GM23338 (cell line): Measurements from ENCODE around the gene TNFAIP8L3. TPM values are rescaled to one million over a fixed set of nuclear protein-coding genes. Genes with fewer than 3 reads are reported as not detected.

Experiments
- ATAC-seq: fragments of 200-7000 bp; cut with Tn5 transposase; 3 replicates; pipeline ENCODE4 v1.9.1; 2020
- DNase-seq: peaks from one replicate; pipeline ENCODE4 v3.0.0-alpha.2; 2015; ENCODE audit warnings: low spot score
- H2AFZ ChIP-seq: fragments of 200-600 bp; sonication (generic); 2 replicates; pipeline ENCODE4 v1.8.0; 2016; ENCODE audit warnings: antibody characterized with exemption, mild to moderate bottlenecking, moderate library complexity
- H3F3A ChIP-seq: fragments of 200-600 bp; sonication (generic); replicated peaks from 2 replicates; pipeline ENCODE4 v1.8.0; 2017; ENCODE audit warnings: antibody characterized with exemption, mixed run types, low read depth
- H3K27ac ChIP-seq: fragments of 200-600 bp; sonication (generic); 2 replicates; pipeline ENCODE4 v1.6.1; 2016; ENCODE audit warnings: low read depth
- H3K27me3 ChIP-seq: fragments of 200-600 bp; sonication (generic); 2 replicates; pipeline ENCODE4 v1.8.0; 2016; ENCODE audit warnings: mild to moderate bottlenecking, mixed run types, moderate library complexity; ENCODE audit not compliant: insufficient read depth
- H3K36me3 ChIP-seq: fragments of 200-600 bp; sonication (generic); 2 replicates; pipeline ENCODE4 v1.8.0; 2016; ENCODE audit warnings: mild to moderate bottlenecking; ENCODE audit not compliant: insufficient read depth
- H3K4me1 ChIP-seq: fragments of 200-600 bp; sonication (generic); 2 replicates; pipeline ENCODE4 v1.8.0; 2016; ENCODE audit warnings: mild to moderate bottlenecking, moderate library complexity; ENCODE audit not compliant: insufficient read depth
- H3K4me2 ChIP-seq: fragments of 200-600 bp; sonication (generic); 2 replicates; pipeline ENCODE4 v1.7.1; 2017; ENCODE audit warnings: mixed run types
- H3K4me3 ChIP-seq: fragments of 200-600 bp; sonication (generic); 2 replicates; pipeline ENCODE4 v1.6.1; 2016; ENCODE audit warnings: mixed run types
- H3K79me2 ChIP-seq: fragments of 200-600 bp; sonication (generic); replicated peaks from 2 replicates; pipeline ENCODE4 v1.8.0; 2017; ENCODE audit warnings: mild to moderate bottlenecking; ENCODE audit not compliant: insufficient read depth
- H3K9me2 ChIP-seq: fragments of 200-600 bp; sonication (generic); 2 replicates; pipeline ENCODE4 v1.8.0; 2017; ENCODE audit not compliant: insufficient read depth
- H4K20me1 ChIP-seq: fragments of 200-600 bp; sonication (generic); replicated peaks from 2 replicates; pipeline ENCODE4 v1.8.0; 2017; ENCODE audit warnings: mild to moderate bottlenecking; ENCODE audit not compliant: insufficient read depth
- H3K27ac Mint-ChIP-seq: 2 replicates; pipeline ENCODE4 v1.8.0; 2020; ENCODE audit warnings: inconsistent platforms, mild to moderate bottlenecking, moderate library complexity, mixed read lengths
- H3K27me3 Mint-ChIP-seq: 3 replicates; pipeline ENCODE4 v1.8.0; 2022; ENCODE audit warnings: low read depth, mild to moderate bottlenecking, moderate library complexity, mixed read lengths, inconsistent platforms; ENCODE audit not compliant: insufficient read depth, poor library complexity
- H3K36me3 Mint-ChIP-seq: 3 replicates; pipeline ENCODE4 v1.8.0; 2021; ENCODE audit warnings: low read depth, mild to moderate bottlenecking, inconsistent platforms, moderate library complexity, mixed read lengths
- H3K4me1 Mint-ChIP-seq: 3 replicates; pipeline ENCODE4 v1.8.0; 2020; ENCODE audit warnings: mild to moderate bottlenecking, inconsistent platforms, mixed read lengths
- H3K4me3 Mint-ChIP-seq: 3 replicates; pipeline ENCODE4 v1.8.0; 2021; ENCODE audit warnings: moderate library complexity, mild to moderate bottlenecking, inconsistent platforms, mixed read lengths
- H3K9me3 Mint-ChIP-seq: 3 replicates; pipeline ENCODE4 v1.8.0; 2020; ENCODE audit warnings: moderate library complexity, mild to moderate bottlenecking, inconsistent platforms, mixed read lengths
- CREB1 ChIP-seq: fragments of 250-450 bp; sonication (Bioruptor Pico); IDR thresholded peaks from 2 replicates; pipeline ENCODE4 v1.5.0; 2020; ENCODE audit warnings: low read depth, mild to moderate bottlenecking, moderate library complexity
- CTCF ChIP-seq, 2 experiments: fragments of 200-600 bp in 1 of 2; sonication (generic) in 1 of 2; conservative IDR thresholded peaks; 2 replicates each; pipeline versions ENCODE4 v1.5.1 to v1.6.1; 2016 to 2017; ENCODE audit warnings: antibody characterized with exemption in 2 of 2, low read depth in 2 of 2, mild to moderate bottlenecking in 2 of 2, moderate library complexity in 1 of 2
- ETS1 ChIP-seq: IDR thresholded peaks from 2 replicates; pipeline ENCODE4 v1.6.1; 2016; ENCODE audit warnings: antibody characterized with exemption
- EZH2 ChIP-seq: fragments of 200-600 bp; sonication (generic); IDR thresholded peaks from one replicate; pipeline ENCODE4 v1.8.0; 2017; ENCODE audit warnings: antibody characterized with exemption, mild to moderate bottlenecking, low read depth; ENCODE audit not compliant: unreplicated experiment
- EZH2phosphoT487 ChIP-seq: fragments of 200-600 bp; sonication (generic); IDR thresholded peaks from one replicate; pipeline ENCODE4 v1.8.1; 2018; ENCODE audit warnings: antibody characterized with exemption; ENCODE audit not compliant: unreplicated experiment
- NANOG ChIP-seq: IDR thresholded peaks from 2 replicates; pipeline ENCODE4 v1.6.1; 2016; ENCODE audit warnings: antibody characterized with exemption, borderline replicate concordance
- POLR2AphosphoS5 ChIP-seq: IDR thresholded peaks from 2 replicates; pipeline ENCODE4 v1.6.1; 2016; ENCODE audit warnings: antibody characterized with exemption, low read depth
- REST ChIP-seq: IDR thresholded peaks from one replicate; pipeline ENCODE4 v1.6.1; 2018; ENCODE audit warnings: antibody characterized with exemption; ENCODE audit not compliant: unreplicated experiment
- ZNF114 ChIP-seq: fragments of 250-450 bp; sonication (Bioruptor Pico); IDR thresholded peaks from 2 replicates; pipeline ENCODE4 v1.5.0; 2020; ENCODE audit warnings: mild to moderate bottlenecking, moderate library complexity
- ZNF331 ChIP-seq: fragments of 250-450 bp; sonication (Bioruptor Pico); IDR thresholded peaks from 2 replicates; pipeline ENCODE4 v1.5.0; 2020; ENCODE audit warnings: low read depth, mild to moderate bottlenecking, moderate library complexity
- polyA plus RNA-seq: library from polyadenylated mRNA; unstranded; fragments of >200 nt; fragmentation: Nextera tagmentation; extraction: Ambion mirVana; gene quantifications from 2 replicates; pipeline ENCODE4 v1.2.1, GENCODE V29; 2016
- total RNA-seq: library from RNA; depleted of rRNA; stranded (reverse); fragments of >200 nt; shearing (Covaris generic); gene quantifications from 2 replicates; pipeline ENCODE4 v1.2.3, GENCODE V29; 2014

TNFAIP8L3 gene
- total and polyA plus RNA-seq, 2 experiments from 2014 or later = 0.23 to 0.31 TPM

GRCh38 chr15:51067510-51067909, 27.2 kb downstream of the TNFAIP8L3 start:
- no peak overlapping the region for H3K4me2 ChIP-seq
- H4K20me1 ChIP-seq = no peaks in the 10 kb centered on the region
- H3K79me2 ChIP-seq = no peaks in the 10 kb centered on the region
- no peaks in the 10 kb centered on the region for H3K27me3 ChIP-seq
- Mint-ChIP-seq H3K4me3 (no peak overlapping the region), H3K9me3 (no peaks in the 10 kb centered on the region), H3K36me3 (no peaks in the 10 kb centered on the region), H3K4me1 (no peaks in the 10 kb centered on the region; the same call in 2 of the 3 replicates), H3K27ac (no peak overlapping the region), H3K27me3 (peaks cover 3% of the 10 kb centered on the region)
- H3K36me3 ChIP-seq = no peaks in the 10 kb centered on the region
- H2AFZ ChIP-seq = no peak overlapping the region
- no peak overlapping the region for H3K4me3 ChIP-seq
- TF ChIP-seq EZH2 = no peak
- TF ChIP-seq NANOG = no peak
- no peak for TF ChIP-seq POLR2AphosphoS5
- no peak for TF ChIP-seq REST
- TF ChIP-seq ZNF331 (CRISPR knock-in tag) = no peak
- no peak for TF ChIP-seq EZH2phosphoT487
- no peaks in the 10 kb centered on the region for H3F3A ChIP-seq
- 0 out of 2 replicates have a peak, but pooled peaks cover 8% of the 10 kb centered on the region for H3K9me2 ChIP-seq
- no peaks in the 10 kb centered on the region for H3K4me1 ChIP-seq
- DNase-seq = no peak
- no peak overlapping the region for H3K27ac ChIP-seq
- no peak for ATAC-seq

- no peak overlapping the region for H3K27ac ChIP-seq
- Mint-ChIP-seq H3K27me3 (peaks cover 3% of the 10 kb centered on the region), H3K9me3 (no peaks in the 10 kb centered on the region), H3K36me3 (no peaks in the 10 kb centered on the region), H3K4me1 (no peaks in the 10 kb centered on the region; the same call in 2 of the 3 replicates), H3K4me3 (no peak overlapping the region; the same call in 2 of the 3 replicates), H3K27ac (no peak overlapping the region)
- ATAC-seq (no peak), DNase-seq (no peak)
- H3K27me3 ChIP-seq = no peaks in the 10 kb centered on the region
- 0 out of 2 replicates have a peak, but pooled peaks cover 8% of the 10 kb centered on the region for H3K9me2 ChIP-seq
- H3K4me2 ChIP-seq = no peak overlapping the region
- no peaks in the 10 kb centered on the region for H3F3A ChIP-seq
- no peak overlapping the region for H2AFZ ChIP-seq
- no peaks in the 10 kb centered on the region for H3K4me1 ChIP-seq
- H3K79me2 ChIP-seq = no peaks in the 10 kb centered on the region
- H4K20me1 ChIP-seq = no peaks in the 10 kb centered on the region
- H3K36me3 ChIP-seq = no peaks in the 10 kb centered on the region
- H3K4me3 ChIP-seq = no peak overlapping the region
- no peak for TF ChIP-seq ETS1
- no peak for TF ChIP-seq ZNF114 (CRISPR knock-in tag)
- no peak for TF ChIP-seq CREB1 (CRISPR knock-in tag)
- no peak for TF ChIP-seq NANOG
- no peak for TF ChIP-seq CTCF (conservative IDR thresholded peaks at IDR 0.05; ENCODE audit: low read depth in 2 of 2)
- no peak for TF ChIP-seq EZH2phosphoT487
- TF ChIP-seq REST = no peak
- no peak for TF ChIP-seq ZNF331 (CRISPR knock-in tag)
These were observed 28.9 kb downstream of the TNFAIP8L3 start for GRCh38 chr15:51065781-51066180.
